Measurements from ENCODE around the gene SYNGR3.
"Not testable (repeated sequence)": the region's sequence is repeated elsewhere in the genome, so short reads cannot be mapped to it uniquely, and the experiment has no call there.

The SYNGR3 gene

GRCh38 chr16:2008631-2009163, 18.9 kb downstream of the SYNGR3 start:
- Histone ChIP-seq H3K27ac (peak overlapping the region; percentile 69), H3K27me3 (replicated peaks) (no peaks in the 10 kb centered on the region), H3K36me3 (replicated peaks) (no peaks in the 10 kb centered on the region), H3K4me3 (ENCODE audit: low read depth, low read length) (peak overlapping the region; percentile 73)
- DNase-seq: no peak
- no peak for TF ChIP-seq CTCF (IDR thresholded peaks at IDR 0.05; ENCODE audit: low read depth, low read length, missing control alignments)
- in situ Hi-C loops (cut with HindIII; ENCODE audit: low pct_ligation_motif_present, low sequenced_read_pairs): no loop called here

GRCh38 chr16:2009164-2009711, 19.5 kb downstream of the SYNGR3 start:
- H3K36me3 ChIP-seq (replicated peaks): no peaks in the 10 kb centered on the region
- H3K27ac ChIP-seq: peak overlapping the region; percentile 69
- H3K4me3 ChIP-seq (ENCODE audit: low read depth, low read length): peak overlapping the region; percentile 73
- no peaks in the 10 kb centered on the region for H3K27me3 ChIP-seq (replicated peaks)
- in situ Hi-C loops (cut with HindIII; ENCODE audit: low pct_ligation_motif_present, low sequenced_read_pairs): no loop called here
- TF ChIP-seq CTCF (IDR thresholded peaks at IDR 0.05; ENCODE audit: low read depth, low read length, missing control alignments): no peak
- no peak for DNase-seq

DNA sequence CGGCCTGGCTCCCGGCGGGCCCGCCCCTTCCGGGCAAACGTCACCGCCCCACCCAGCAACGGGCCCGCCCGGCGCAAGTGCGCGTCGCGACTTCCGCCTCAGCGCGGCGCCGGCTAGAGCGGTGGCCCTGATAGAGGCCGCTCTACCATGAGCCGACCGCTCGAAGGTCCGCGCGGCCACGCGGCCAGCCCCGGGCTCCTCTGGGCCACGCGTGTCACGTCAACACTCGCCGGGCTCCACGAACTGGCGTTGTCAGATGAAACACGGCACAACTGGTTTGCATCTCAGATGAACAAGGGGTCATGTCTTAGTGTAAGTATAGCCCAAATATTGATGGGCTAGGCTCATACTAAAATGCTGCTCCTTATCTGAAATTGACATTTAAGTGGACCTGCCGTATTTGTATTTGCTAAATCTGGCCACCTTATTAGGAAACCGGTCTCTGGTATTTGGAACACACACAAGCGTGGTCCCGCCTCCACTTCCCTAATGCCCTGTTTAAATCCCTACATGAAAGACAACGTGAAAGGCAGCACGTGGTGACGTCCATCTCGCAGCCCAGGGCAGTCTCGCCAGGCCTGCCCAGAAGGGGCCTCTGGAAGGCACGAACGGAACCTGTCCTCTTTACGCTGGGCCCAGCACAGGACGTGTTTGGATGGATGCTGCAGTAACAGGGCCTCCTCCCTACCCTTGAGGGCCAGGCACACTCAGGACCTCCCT, 20.2 kb downstream of the SYNGR3 start, which contains the start of gene ZNF598:
Gene ZNF598, minus strand, starts transcription at position 31 of the 720 bp plus-strand sequence.
- in situ Hi-C loops (cut with HindIII; ENCODE audit: low pct_ligation_motif_present, low sequenced_read_pairs): no loop called here
- H3K27me3 ChIP-seq (replicated peaks): no peaks in the 10 kb centered on the region
- peak within 1 kb of the TSS; percentile 81 for H3K4me3 ChIP-seq (ENCODE audit: low read depth, low read length)
- DNase-seq: peak; percentile 51
- peak within 1 kb of the TSS; percentile 92 for H3K27ac ChIP-seq
- TF ChIP-seq CTCF (IDR thresholded peaks at IDR 0.05; ENCODE audit: low read depth, low read length, missing control alignments): no peak
- H3K36me3 ChIP-seq (replicated peaks): no peaks in the 10 kb centered on the region

GRCh38 chr16:2011726-2012125, 22.0 kb downstream of the SYNGR3 start:
- in situ Hi-C loops (cut with HindIII; ENCODE audit: low pct_ligation_motif_present, low sequenced_read_pairs); H3K4me3 ChIP-seq (ENCODE audit: low read depth, low read length); DNase-seq; H3K27me3 ChIP-seq (replicated peaks); H3K27ac ChIP-seq; H3K36me3 ChIP-seq (replicated peaks): not testable (repeated sequence)

DNA sequence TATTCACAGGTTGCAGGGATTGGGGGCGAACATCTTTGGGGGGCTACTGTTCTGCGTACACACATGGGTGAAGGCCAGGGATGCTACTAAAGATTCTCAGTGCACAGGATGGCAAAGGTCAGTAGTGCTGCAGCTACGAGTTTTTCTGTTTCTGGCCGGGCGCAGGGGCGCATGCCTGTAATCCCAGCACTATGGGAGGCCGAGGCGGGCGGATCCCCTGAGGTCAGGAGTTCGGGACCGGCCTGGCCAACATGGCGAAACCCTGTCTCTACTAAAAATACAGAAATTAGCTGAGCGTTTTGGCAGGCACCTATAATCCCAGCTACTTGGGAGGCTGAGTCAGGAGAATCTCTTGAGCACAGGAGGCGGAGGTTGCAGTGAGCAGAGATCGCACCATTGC, 23.8 kb downstream of the SYNGR3 start:
- DNase-seq: no peak
- no peak overlapping the region for H3K4me3 ChIP-seq (ENCODE audit: low read depth, low read length)
- in situ Hi-C loops (cut with HindIII; ENCODE audit: low pct_ligation_motif_present, low sequenced_read_pairs): no loop called here
- no peak overlapping the region for H3K27ac ChIP-seq
- TF ChIP-seq CTCF (IDR thresholded peaks at IDR 0.05; ENCODE audit: low read depth, low read length, missing control alignments): no peak
- no peaks in the 10 kb centered on the region for H3K36me3 ChIP-seq (replicated peaks)
- H3K27me3 ChIP-seq (replicated peaks): no peaks in the 10 kb centered on the region

DNA sequence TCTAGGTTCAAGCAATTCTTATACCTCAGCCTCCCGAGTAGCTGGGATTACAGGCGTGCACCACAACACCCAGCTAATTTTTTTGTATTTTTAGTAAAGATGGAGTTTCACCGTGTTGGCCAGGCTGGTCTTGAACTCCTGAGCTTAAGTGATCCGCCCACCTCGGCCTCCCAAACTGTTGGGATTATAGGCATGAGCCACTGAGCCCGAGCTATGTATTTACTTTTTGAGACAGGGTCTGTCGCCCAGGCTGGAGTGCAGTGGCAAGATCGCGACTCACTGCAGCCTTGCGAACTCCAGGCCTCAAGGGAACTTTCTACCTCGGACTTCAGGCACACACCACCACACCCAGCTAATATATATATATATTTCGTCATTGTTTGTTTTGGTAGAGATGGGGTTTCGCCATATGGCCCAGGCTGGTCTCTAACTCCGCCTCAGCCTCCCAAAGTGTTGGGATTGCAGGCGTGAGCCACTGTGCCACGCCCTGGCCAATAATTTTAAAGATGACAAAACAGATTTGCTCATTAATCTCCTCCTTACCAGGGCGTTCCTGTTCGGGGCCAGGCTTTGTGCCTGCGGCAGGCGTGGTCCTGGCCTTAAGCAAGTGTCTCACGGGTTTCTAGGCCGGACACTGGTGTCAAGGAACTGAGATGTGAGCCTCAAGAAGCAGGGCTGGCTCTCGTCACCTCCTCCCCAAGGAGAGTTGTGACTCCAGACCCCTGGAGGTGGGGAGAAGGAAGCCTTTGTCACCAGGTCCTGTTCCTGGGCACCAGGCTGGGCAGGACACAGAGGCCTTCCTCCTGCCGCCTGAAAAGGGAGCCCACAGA, 25.6 kb downstream of the SYNGR3 start:
- no peak overlapping the region for H3K27ac ChIP-seq
- no peak for DNase-seq
- in situ Hi-C loops (cut with HindIII; ENCODE audit: low pct_ligation_motif_present, low sequenced_read_pairs): no loop called here
- H3K4me3 ChIP-seq (ENCODE audit: low read depth, low read length): no peak overlapping the region
- H3K36me3 ChIP-seq (replicated peaks): no peaks in the 10 kb centered on the region
- no peak for TF ChIP-seq CTCF (IDR thresholded peaks at IDR 0.05; ENCODE audit: low read depth, low read length, missing control alignments)
- H3K27me3 ChIP-seq (replicated peaks): peaks cover 9% of the 10 kb centered on the region
